ENCODE results near the gene SCAF1. TPM values are rescaled to one million over a fixed set of nuclear protein-coding genes. Genes with fewer than 3 reads are reported as not detected.

SCAF1 gene
- total and polyA plus RNA-seq, 2 donors, result 3.2 to 17.2 TPM

- Histone ChIP-seq H3K4me3 (ENCODE audit: low read length in 2 of 2) (no peak overlapping the region), H3K9me3 (ENCODE audit: control insufficient read depth in 2 of 2, insufficient read depth in 1 of 2, low read length in 1 of 2) (no peaks in the 10 kb centered on the region), H3K4me1 (ENCODE audit: control insufficient read depth in 2 of 2, insufficient read depth in 2 of 2, low read length in 2 of 2) (peaks cover 16 to 23% of the 10 kb centered on the region in 2 donors), H3K27ac (ENCODE audit: low read depth in 1 of 2, low read length in 1 of 2) (no peak overlapping the region), H3K36me3 (ENCODE audit: control insufficient read depth in 2 of 2, insufficient read depth in 2 of 2, low read length in 1 of 2) (peaks cover 66 to 68% of the 10 kb centered on the region in 2 donors), H3K27me3 (ENCODE audit: control insufficient read depth in 2 of 2, insufficient read depth in 1 of 2, low read length in 1 of 2) (no peaks in the 10 kb centered on the region)
- 98% methylated on average over 32 of the region's 32 CpGs for WGBS
- DNase-seq (ENCODE audit: low read depth in 6 of 9, low spot score in 9 of 9), result no peak
These were observed 46.1 kb upstream of the SCAF1 start for GRCh38 chr19:49595819-49596404.

- peaks cover 71 to 72% of the 10 kb centered on the region in 2 donors for H3K36me3 ChIP-seq (ENCODE audit: control insufficient read depth in 2 of 2, insufficient read depth in 2 of 2, low read length in 1 of 2)
- WGBS, result 95% methylated on average over 15 of the region's 15 CpGs
- no peak overlapping the region for H3K4me3 ChIP-seq (ENCODE audit: low read length in 2 of 2)
- no peaks in the 10 kb centered on the region for H3K27me3 ChIP-seq (ENCODE audit: control insufficient read depth in 2 of 2, insufficient read depth in 1 of 2, low read length in 1 of 2)
- no peaks in the 10 kb centered on the region for H3K9me3 ChIP-seq (ENCODE audit: control insufficient read depth in 2 of 2, insufficient read depth in 1 of 2, low read length in 1 of 2)
- DNase-seq (ENCODE audit: low read depth in 6 of 9, low spot score in 9 of 9), result no peak
- no peak overlapping the region for H3K27ac ChIP-seq (ENCODE audit: low read depth in 1 of 2, low read length in 1 of 2)
- peaks cover 16 to 23% of the 10 kb centered on the region in 2 donors for H3K4me1 ChIP-seq (ENCODE audit: control insufficient read depth in 2 of 2, insufficient read depth in 2 of 2, low read length in 2 of 2)
These were observed 45.6 kb upstream of the SCAF1 start for GRCh38 chr19:49596407-49596806.

- whole genome bisulfite sequencing, result 98% methylated on average over 65 of the region's 65 CpGs
- H3K4me1 ChIP-seq (ENCODE audit: control insufficient read depth in 2 of 2, insufficient read depth in 2 of 2, low read length in 2 of 2), result peaks cover 15 to 21% of the 10 kb centered on the region in 2 donors
- no peak overlapping the region for H3K4me3 ChIP-seq (ENCODE audit: low read length in 2 of 2)
- no peak overlapping the region for H3K27ac ChIP-seq (ENCODE audit: low read depth in 1 of 2, low read length in 1 of 2)
- peaks cover 77 to 78% of the 10 kb centered on the region in 2 donors for H3K36me3 ChIP-seq (ENCODE audit: control insufficient read depth in 2 of 2, insufficient read depth in 2 of 2, low read length in 1 of 2)
- H3K27me3 ChIP-seq (ENCODE audit: control insufficient read depth in 2 of 2, insufficient read depth in 1 of 2, low read length in 1 of 2), result no peaks in the 10 kb centered on the region
- DNase-seq (ENCODE audit: low read depth in 6 of 9, low spot score in 9 of 9), result no peak
- H3K9me3 ChIP-seq (ENCODE audit: control insufficient read depth in 2 of 2, insufficient read depth in 1 of 2, low read length in 1 of 2), result peaks cover 0 to 1% of the 10 kb centered on the region in 2 donors
These were observed 44.9 kb upstream of the SCAF1 start for GRCh38 chr19:49596954-49597702.

GRCh38 chr19:49597703-49597974, 44.4 kb upstream of the SCAF1 start:
- Histone ChIP-seq H3K9me3 (ENCODE audit: control insufficient read depth in 2 of 2, insufficient read depth in 1 of 2, low read length in 1 of 2) (peaks cover 0 to 1% of the 10 kb centered on the region in 2 donors), H3K36me3 (ENCODE audit: control insufficient read depth in 2 of 2, insufficient read depth in 2 of 2, low read length in 1 of 2) (peaks cover 81 to 83% of the 10 kb centered on the region in 2 donors), H3K4me3 (ENCODE audit: low read length in 2 of 2) (no peak overlapping the region), H3K27me3 (ENCODE audit: control insufficient read depth in 2 of 2, insufficient read depth in 1 of 2, low read length in 1 of 2) (no peaks in the 10 kb centered on the region), H3K4me1 (ENCODE audit: control insufficient read depth in 2 of 2, insufficient read depth in 2 of 2, low read length in 2 of 2) (peaks cover 10 to 16% of the 10 kb centered on the region in 2 donors), H3K27ac (ENCODE audit: low read depth in 1 of 2, low read length in 1 of 2) (no peak overlapping the region)
- DNase-seq (ENCODE audit: low read depth in 6 of 9, low spot score in 9 of 9), result no peak
- 98% methylated on average over 29 of the region's 29 CpGs for WGBS

GRCh38 chr19:49599378-49600295, 42.4 kb upstream of the SCAF1 start:
- no peak for DNase-seq (ENCODE audit: low read depth in 6 of 9, low spot score in 9 of 9)
- H3K27ac ChIP-seq (ENCODE audit: low read depth in 1 of 2, low read length in 1 of 2), result no peak overlapping the region
- WGBS, result 97% methylated on average over 26 of the region's 26 CpGs

GRCh38 chr19:49601482-49602038, 40.4 kb upstream of the SCAF1 start:
- H3K36me3 ChIP-seq (ENCODE audit: control insufficient read depth in 2 of 2, insufficient read depth in 2 of 2, low read length in 1 of 2), result peaks cover 75 to 85% of the 10 kb centered on the region in 2 donors
- no peaks in the 10 kb centered on the region for H3K27me3 ChIP-seq (ENCODE audit: control insufficient read depth in 2 of 2, insufficient read depth in 1 of 2, low read length in 1 of 2)
- H3K4me1 ChIP-seq (ENCODE audit: control insufficient read depth in 2 of 2, insufficient read depth in 2 of 2, low read length in 2 of 2), result no peaks in the 10 kb centered on the region
- no peak for DNase-seq (ENCODE audit: low read depth in 6 of 9, low spot score in 9 of 9)
- peaks cover 0 to 1% of the 10 kb centered on the region in 2 donors for H3K9me3 ChIP-seq (ENCODE audit: control insufficient read depth in 2 of 2, insufficient read depth in 1 of 2, low read length in 1 of 2)
- 98% methylated on average over 38 of the region's 38 CpGs for WGBS
- H3K4me3 ChIP-seq (ENCODE audit: low read length in 2 of 2), result no peak overlapping the region
- H3K27ac ChIP-seq (ENCODE audit: low read depth in 1 of 2, low read length in 1 of 2), result no peak overlapping the region

More at GRCh38 chr19:49599378-49600295, 42.4 kb upstream of the SCAF1 start:
- Histone ChIP-seq H3K4me3 (ENCODE audit: low read length in 2 of 2) (no peak overlapping the region), H3K27me3 (ENCODE audit: control insufficient read depth in 2 of 2, insufficient read depth in 1 of 2, low read length in 1 of 2) (no peaks in the 10 kb centered on the region), H3K4me1 (ENCODE audit: control insufficient read depth in 2 of 2, insufficient read depth in 2 of 2, low read length in 2 of 2) (no peaks in the 10 kb centered on the region), H3K9me3 (ENCODE audit: control insufficient read depth in 2 of 2, insufficient read depth in 1 of 2, low read length in 1 of 2) (peaks cover 0 to 1% of the 10 kb centered on the region in 2 donors), H3K36me3 (ENCODE audit: control insufficient read depth in 2 of 2, insufficient read depth in 2 of 2, low read length in 1 of 2) (peaks cover 82 to 91% of the 10 kb centered on the region in 2 donors)

- H3K9me3 ChIP-seq (ENCODE audit: control insufficient read depth in 2 of 2, insufficient read depth in 1 of 2, low read length in 1 of 2), result peaks cover 0 to 1% of the 10 kb centered on the region in 2 donors
- H3K36me3 ChIP-seq (ENCODE audit: control insufficient read depth in 2 of 2, insufficient read depth in 2 of 2, low read length in 1 of 2), result peaks cover 76 to 77% of the 10 kb centered on the region in 2 donors
- H3K27ac ChIP-seq (ENCODE audit: low read depth in 1 of 2, low read length in 1 of 2), result no peak overlapping the region
- 98% methylated on average over 2 of the region's 2 CpGs for WGBS
- no peaks in the 10 kb centered on the region for H3K4me1 ChIP-seq (ENCODE audit: control insufficient read depth in 2 of 2, insufficient read depth in 2 of 2, low read length in 2 of 2)
- H3K4me3 ChIP-seq (ENCODE audit: low read length in 2 of 2), result no peak overlapping the region
- no peak for DNase-seq (ENCODE audit: low read depth in 6 of 9, low spot score in 9 of 9)
- H3K27me3 ChIP-seq (ENCODE audit: control insufficient read depth in 2 of 2, insufficient read depth in 1 of 2, low read length in 1 of 2), result no peaks in the 10 kb centered on the region
These were observed 39.2 kb upstream of the SCAF1 start for GRCh38 chr19:49602806-49603205.

- Histone ChIP-seq H3K27me3 (ENCODE audit: control insufficient read depth in 2 of 2, insufficient read depth in 1 of 2, low read length in 1 of 2) (no peaks in the 10 kb centered on the region), H3K4me1 (ENCODE audit: control insufficient read depth in 2 of 2, insufficient read depth in 2 of 2, low read length in 2 of 2) (no peaks in the 10 kb centered on the region), H3K36me3 (ENCODE audit: control insufficient read depth in 2 of 2, insufficient read depth in 2 of 2, low read length in 1 of 2) (peaks cover 72 to 78% of the 10 kb centered on the region in 2 donors), H3K27ac (ENCODE audit: low read depth in 1 of 2, low read length in 1 of 2) (no peak overlapping the region), H3K4me3 (ENCODE audit: low read length in 2 of 2) (no peak overlapping the region), H3K9me3 (ENCODE audit: control insufficient read depth in 2 of 2, insufficient read depth in 1 of 2, low read length in 1 of 2) (peaks cover 0 to 1% of the 10 kb centered on the region in 2 donors)
- DNase-seq (ENCODE audit: low read depth in 6 of 9, low spot score in 9 of 9), result no peak
- 98% methylated on average over 7 of the region's 7 CpGs for WGBS
These were observed 36.4 kb upstream of the SCAF1 start for GRCh38 chr19:49605605-49606004.

Measured in thymus (tissue), 11 donors.